Measurements from ENCODE around the gene CAPRIN1.

The CAPRIN1 gene

GRCh38 chr11:34051349-34052035, at the start of gene CAPRIN1:
Gene CAPRIN1, plus strand, starts transcription at chr11:34051731. Its CDS starts 690 bp downstream, at chr11:34052421.
- peak; percentile 86 for DNase-seq

DNA sequence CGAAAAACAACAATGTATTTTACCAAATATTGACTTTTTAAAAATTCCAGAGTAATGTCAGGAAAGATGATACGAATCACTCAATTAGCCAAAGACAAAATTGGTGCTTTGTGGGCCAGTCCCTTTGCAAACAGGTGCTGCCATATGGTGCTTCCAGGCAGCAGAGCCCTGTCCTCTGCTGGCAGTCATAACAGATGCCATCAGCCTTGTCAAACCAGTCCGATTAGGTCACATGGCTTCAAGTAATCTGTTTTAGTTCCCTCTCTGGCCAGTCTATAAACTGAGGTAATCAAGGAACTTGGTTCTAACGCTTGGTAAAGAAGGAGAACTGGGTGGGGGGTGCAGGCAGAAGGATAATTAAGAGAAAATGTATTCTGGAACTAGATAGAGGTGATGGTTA, 49.1 kb upstream of the CAPRIN1 start:
- DNase-seq = no peak

DNA sequence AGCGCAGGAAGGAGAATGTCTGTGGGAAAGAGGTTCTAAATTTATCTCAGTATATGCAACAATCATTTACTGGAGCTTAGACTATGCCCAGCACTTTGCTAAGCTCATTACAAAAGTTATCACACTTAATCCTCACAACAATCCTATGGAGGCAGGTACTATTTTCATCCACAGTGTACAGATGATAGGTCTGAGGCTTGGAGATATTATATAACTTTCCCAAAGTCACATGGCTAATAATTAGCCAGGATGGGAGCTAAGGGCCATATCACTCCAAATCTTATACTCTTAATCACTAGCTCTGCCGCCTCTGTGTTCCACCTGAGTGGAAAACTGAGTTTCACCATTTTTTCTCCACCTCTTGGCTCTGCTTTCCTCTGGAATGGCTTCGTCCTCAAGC, 47.3 kb upstream of the CAPRIN1 start:
- DNase-seq = no peak

GRCh38 chr11:34006876-34007275, 44.7 kb upstream of the CAPRIN1 start:
- DNase-seq = no peak

DNA sequence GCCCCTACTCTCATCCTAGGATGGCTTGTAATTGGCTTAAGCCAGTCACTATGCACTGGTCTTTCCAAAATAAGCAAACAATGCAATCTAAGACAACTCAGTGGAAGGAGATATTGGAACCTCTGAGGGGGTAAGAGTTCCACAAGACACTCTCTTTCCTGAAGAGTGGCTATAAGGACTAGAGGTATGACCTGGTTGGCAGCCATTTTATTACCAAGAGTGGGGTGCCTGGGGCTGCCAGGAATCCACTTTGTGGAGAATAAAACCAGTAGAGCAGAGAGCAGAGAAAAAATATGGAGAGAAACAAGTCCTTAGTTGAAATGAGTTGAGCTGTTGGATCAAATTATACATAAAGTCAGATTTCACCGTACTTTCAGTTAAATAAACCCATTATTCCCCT, 38.8 kb upstream of the CAPRIN1 start:
- no peak for DNase-seq

GRCh38 chr11:34013898-34014571, 37.5 kb upstream of the CAPRIN1 start:
- DNase-seq = no peak

GRCh38 chr11:34021977-34022735, 29.4 kb upstream of the CAPRIN1 start:
- DNase-seq = no peak

GRCh38 chr11:34026432-34026831, 25.1 kb upstream of the CAPRIN1 start:
- DNase-seq = no peak

- no peak for DNase-seq
Measured at GRCh38 chr11:34027516-34028408, 23.8 kb upstream of the CAPRIN1 start.

GRCh38 chr11:34028425-34028824, 23.1 kb upstream of the CAPRIN1 start:
- no peak for DNase-seq

GRCh38 chr11:34029176-34029575, 22.4 kb upstream of the CAPRIN1 start:
- DNase-seq = no peak

- DNase-seq = no peak
Measured at GRCh38 chr11:34030382-34030781, 21.1 kb upstream of the CAPRIN1 start.

DNA sequence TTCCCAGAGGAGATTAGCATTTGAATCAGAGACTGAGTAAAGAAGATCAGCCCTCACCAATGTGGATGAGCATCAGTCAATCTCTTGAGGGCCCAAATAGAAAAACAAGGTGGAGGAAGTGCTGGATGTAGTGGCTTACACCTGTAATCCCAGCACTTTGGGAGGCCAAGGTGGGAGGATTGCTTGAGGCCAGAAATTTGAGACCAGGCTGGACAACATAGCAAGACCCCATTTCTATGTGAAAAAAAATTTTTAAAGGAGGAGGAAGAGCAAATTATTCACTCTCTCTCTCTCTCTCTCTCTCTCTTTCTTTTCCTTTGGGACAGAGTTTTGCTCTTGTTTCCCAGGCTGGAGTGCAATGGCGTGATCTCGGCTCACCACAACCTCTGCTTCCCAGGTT, 18.1 kb upstream of the CAPRIN1 start:
- no peak for DNase-seq

DNA sequence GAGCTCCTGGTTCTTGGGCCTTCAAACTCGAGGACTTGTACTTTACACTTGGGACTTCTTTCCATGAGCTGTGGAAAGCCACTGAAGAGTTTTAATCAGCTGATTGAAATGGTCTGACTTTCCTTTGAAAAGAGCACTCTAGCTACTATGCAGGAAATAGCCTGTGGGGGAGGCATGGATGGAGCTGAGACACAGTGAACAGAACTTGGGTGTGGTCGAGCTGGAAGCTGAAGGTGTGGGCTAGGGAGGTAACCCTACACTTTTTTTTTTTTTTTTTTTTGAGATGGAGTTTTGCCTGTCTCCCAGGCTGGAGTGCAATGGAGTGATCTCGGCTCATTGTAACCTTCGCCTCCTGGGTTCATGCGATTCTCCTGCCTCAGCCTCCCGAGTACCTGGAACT, 17.5 kb upstream of the CAPRIN1 start:
- DNase-seq = no peak

DNA sequence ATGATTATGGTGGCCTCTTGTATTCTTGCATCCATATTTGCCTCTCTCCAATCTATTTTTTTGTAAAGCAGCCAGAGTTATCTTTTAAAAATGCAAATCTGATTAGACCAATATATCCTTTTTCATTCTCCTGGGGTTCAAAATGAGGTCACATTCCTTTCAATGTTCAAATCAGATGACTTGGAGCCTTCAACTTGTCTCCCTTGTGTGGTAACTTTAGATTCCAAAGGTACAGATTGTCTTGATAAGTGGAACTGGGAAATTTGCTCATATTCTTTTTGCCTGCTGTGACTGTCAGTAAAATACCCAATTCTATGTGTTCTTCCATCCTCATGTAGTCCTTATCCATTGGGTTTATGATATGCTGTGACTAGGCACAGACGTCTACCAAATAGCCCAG, 15.1 kb upstream of the CAPRIN1 start:
- no peak for DNase-seq

DNA sequence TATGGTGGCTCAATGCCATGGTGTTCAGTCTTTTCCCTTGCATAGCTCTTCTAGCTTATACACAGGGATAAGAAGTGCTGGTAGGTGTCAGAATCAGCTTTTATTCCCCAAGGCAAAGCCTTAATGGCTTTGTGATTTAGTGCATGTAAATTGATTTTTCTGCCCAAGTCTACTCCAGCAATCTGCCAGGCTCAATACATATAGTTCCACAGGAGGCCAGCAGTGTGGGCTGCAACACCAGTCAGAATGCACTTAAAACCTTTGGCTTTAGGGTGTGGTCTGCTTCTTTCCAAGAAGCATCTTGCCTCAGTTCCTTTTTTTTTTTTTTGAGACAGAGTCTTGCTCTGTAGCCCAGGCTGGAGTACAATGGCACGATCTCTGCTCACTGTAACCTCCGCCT, 14.5 kb upstream of the CAPRIN1 start:
- DNase-seq = no peak

DNA sequence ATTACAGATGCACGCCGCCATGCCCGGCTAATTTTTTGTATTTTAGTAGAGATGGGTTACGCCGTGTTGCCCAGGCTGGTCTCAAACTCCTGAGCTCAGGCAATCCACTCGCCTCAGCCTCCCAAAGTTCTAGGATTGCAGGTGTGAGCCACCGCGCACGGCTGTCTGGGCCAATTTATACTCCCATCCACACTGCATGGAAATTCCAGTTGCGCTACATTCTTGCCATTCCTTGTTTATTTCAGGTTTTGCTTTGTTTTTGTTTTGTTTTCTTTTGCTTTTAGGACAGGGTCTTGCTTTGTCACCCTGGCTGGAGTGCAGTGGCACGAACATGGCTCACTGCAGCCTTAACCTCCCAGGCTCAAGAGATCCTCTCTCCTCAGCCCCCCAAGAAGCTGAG, 11.0 kb upstream of the CAPRIN1 start:
- DNase-seq = no peak

DNA sequence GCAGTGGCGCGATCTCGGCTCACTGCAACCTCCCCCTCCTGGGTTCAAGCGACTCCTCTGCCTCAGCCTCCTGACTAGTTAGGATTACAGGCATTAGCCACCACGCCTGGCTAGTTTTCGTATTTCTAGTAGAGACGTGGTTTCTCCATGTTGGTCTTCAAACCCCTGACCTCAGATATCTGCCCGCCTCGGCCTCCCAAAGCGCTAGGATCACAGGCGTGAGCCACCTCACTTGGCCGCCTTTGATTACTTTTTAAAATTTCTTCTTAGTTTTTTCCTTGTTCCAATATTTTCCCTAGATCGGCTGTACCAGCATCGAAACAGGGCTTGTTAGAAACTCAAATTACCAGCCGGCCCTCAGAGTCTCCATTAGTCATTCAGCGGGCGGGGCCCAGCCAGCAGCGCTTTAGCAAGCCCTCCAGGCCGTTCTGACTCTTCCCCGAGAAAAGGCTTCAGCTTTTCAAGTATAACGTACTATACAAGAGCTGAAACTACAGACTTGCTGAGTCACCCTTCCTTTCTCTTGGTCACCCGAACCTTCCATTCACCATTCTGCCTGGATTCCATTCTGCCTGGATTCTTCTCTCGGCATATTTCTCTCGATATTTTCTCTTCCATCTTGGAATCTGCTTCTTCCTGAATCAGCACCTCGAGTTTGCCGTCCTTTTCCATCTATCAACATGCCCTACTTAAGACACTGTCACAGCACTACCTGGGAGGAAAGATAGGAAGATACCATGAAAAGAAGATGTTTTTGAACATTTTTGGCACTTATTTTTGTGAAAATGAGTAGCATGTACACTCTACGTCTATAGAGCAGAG, 6.7 kb upstream of the CAPRIN1 start:
- peak; percentile 11 for DNase-seq

GRCh38 chr11:34049028-34049427, 2.5 kb upstream of the CAPRIN1 start:
- DNase-seq = no peak

GRCh38 chr11:34050581-34051348, 766 bp upstream of the CAPRIN1 start:
- DNase-seq = no peak

- DNase-seq = peak; percentile 89
Measured at GRCh38 chr11:34052036-34052607, 591 bp downstream of the CAPRIN1 start.

Measured in activated naive CD4-positive, alpha-beta T cell treated with Interleukin-2 at 50 U/mL for 16 hours (primary cell).